HCT116 (cell line): Measurements from ENCODE around the gene OR5B17. TPM values are rescaled to one million over a fixed set of nuclear protein-coding genes. Genes with fewer than 3 reads are reported as not detected.

Source experiments
- ATAC-seq: fragments of 200-7000 bp; cut with Tn5 transposase; 2 replicates; pipeline ENCODE4 v1.9.1; 2020; ENCODE audit warnings: mild to moderate bottlenecking, moderate library complexity
- BruUV-seq: library from RNA; stranded (reverse); fragments of 400-500 nt; replicated peaks from 2 replicates; lab custom pipeline; 2021; lab: Mats Ljungman, UMichigan
- CTCF ChIA-PET: fragments of 300-600 bp; sonication (Branson Sonifier 250); formaldehyde crosslinking; loops from one replicate; lab custom pipeline; 2021; ENCODE audit warnings: antibody characterized with exemption; lab: Charles Lee
- POLR2A ChIA-PET: fragments of 300-600, 350-600 bp; sonication (Branson Sonifier 250); formaldehyde crosslinking; loops from one replicate; lab custom pipeline; 2021; ENCODE audit warnings: antibody characterized with exemption; lab: Charles Lee
- RAD21 ChIA-PET, 2 experiments: fragments of 300-600 bp; sonication (Branson Sonifier 250); formaldehyde crosslinking; loops; one replicate each; lab custom pipeline; 2023; ENCODE audit warnings: low total read pairs in 2 of 2; ENCODE audit not compliant: uncharacterized antibody in 2 of 2, unreplicated experiment in 2 of 2, low non-redundant PET in 1 of 2; lab: Charles Lee
- DNase-seq: peaks from one replicate; pipeline ENCODE4 v3.0.0-alpha.2; 2010; ENCODE audit warnings: low read depth, low spot score
- H2AFZ ChIP-seq: fragments of 200-600 bp; shearing (Covaris generic), sonication (generic); 2 replicates; pipeline ENCODE4 v1.6.1; 2017; ENCODE audit warnings: low read depth, mixed run types, mixed read lengths, antibody characterized with exemption, low read length; ENCODE audit not compliant: poor library complexity, severe bottlenecking
- H3K27ac ChIP-seq: 2 replicates; pipeline ENCODE4 v1.5.1; 2012; ENCODE audit warnings: low read depth, low read length
- H3K27me3 ChIP-seq: fragments of 200-600 bp; sonication (generic); 2 replicates; pipeline ENCODE4 v1.6.1; 2016; ENCODE audit warnings: mixed run types, low read length, mixed read lengths; ENCODE audit not compliant: insufficient read depth
- H3K36me3 ChIP-seq, 2 experiments: fragments of 200-500 bp in 1 of 2; fragments of 200-600 bp in 1 of 2; sonication (Bioruptor generic) in 1 of 2; sonication (generic) in 1 of 2; 2 replicates each; pipeline versions ENCODE4 v1.5.1 to v1.6.1; 2014 to 2016; ENCODE audit warnings: low read length in 2 of 2, inconsistent platforms in 1 of 2, mixed read lengths in 1 of 2, mixed run types in 1 of 2; ENCODE audit not compliant: insufficient read depth in 2 of 2, control insufficient read depth in 1 of 2
- H3K4me1 ChIP-seq, 2 experiments: fragments of 200-600 bp in 1 of 2; sonication (generic) in 1 of 2; 2 replicates each; pipeline versions ENCODE4 v1.5.1 to v1.6.1; 2012 to 2017; ENCODE audit warnings: low read length in 2 of 2, inconsistent platforms in 1 of 2, mild to moderate bottlenecking in 1 of 2, mixed read lengths in 1 of 2, mixed run types in 1 of 2, moderate library complexity in 1 of 2; ENCODE audit not compliant: insufficient read depth in 2 of 2, control insufficient read depth in 1 of 2
- H3K4me2 ChIP-seq: fragments of 200-600 bp; sonication (generic); 2 replicates; pipeline ENCODE4 v1.6.1; 2017; ENCODE audit warnings: mixed run types, low read length, mixed read lengths
- H3K4me3 ChIP-seq, 2 experiments: fragments of 200-600 bp in 1 of 2; sonication (generic) in 1 of 2; replicated peaks in 1 of 2; 2 replicates each; pipeline ENCODE4 v1.5.1; 2011 to 2016; ENCODE audit warnings: low read length in 2 of 2, control low read depth in 1 of 2, low read depth in 1 of 2, mild to moderate bottlenecking in 1 of 2, mixed read lengths in 1 of 2, mixed run types in 1 of 2
- H3K79me2 ChIP-seq: fragments of 200-600 bp; sonication (generic); 2 replicates; pipeline ENCODE4 v1.6.1; 2017; ENCODE audit warnings: mild to moderate bottlenecking, mixed run types, low read length, moderate library complexity, mixed read lengths; ENCODE audit not compliant: insufficient read depth
- H3K9ac ChIP-seq: fragments of 200-600 bp; sonication (generic); 2 replicates; pipeline ENCODE4 v1.6.1; 2016; ENCODE audit warnings: low read length, mixed read lengths
- H3K9me2 ChIP-seq: fragments of 200-600 bp; sonication (generic), shearing (Covaris generic); 2 replicates; pipeline ENCODE4 v1.6.1; 2017; ENCODE audit warnings: mixed run types, mild to moderate bottlenecking, moderate library complexity; ENCODE audit not compliant: insufficient read depth
- H3K9me3 ChIP-seq, 2 experiments: fragments of 200-500 bp in 1 of 2; fragments of 200-600 bp in 1 of 2; sonication (Bioruptor generic) in 1 of 2; sonication (generic) in 1 of 2; 2 replicates each; pipeline ENCODE4 v1.6.1; 2014 to 2017; ENCODE audit warnings: low read length in 2 of 2, mixed read lengths in 2 of 2, inconsistent platforms in 1 of 2, low read depth in 1 of 2, mild to moderate bottlenecking in 1 of 2, mixed run types in 1 of 2, moderate library complexity in 1 of 2; ENCODE audit not compliant: control insufficient read depth in 1 of 2, insufficient read depth in 1 of 2
- H4K20me1 ChIP-seq: fragments of 200-600 bp; sonication (generic), shearing (Covaris generic); 2 replicates; pipeline ENCODE4 v1.6.1; 2017; ENCODE audit warnings: mixed run types, mild to moderate bottlenecking, moderate library complexity; ENCODE audit not compliant: insufficient read depth
- TCF7L2 ChIP-seq: IDR thresholded peaks from 2 replicates; pipeline ENCODE4 v1.7.0; 2011; ENCODE audit warnings: borderline replicate concordance, inconsistent platforms; ENCODE audit not compliant: insufficient read depth, insufficient read length; ENCODE audit errors: extremely low read depth
- intact Hi-C: fragments of 100-400 bp; cut with micrococcal nuclease; formaldehyde crosslinking; loops from 2 replicates; pipeline ENCODE4 v1.10.0; 2022
- total RNA-seq: library from RNA; stranded (reverse); gene quantifications from one replicate; pipeline ENCODE4 v1.2.1, GENCODE V29; 2021; ENCODE audit not compliant: unreplicated experiment

Gene OR5B17
- total RNA-seq, 1 experiment from 2014 or later: not detected

DNA sequence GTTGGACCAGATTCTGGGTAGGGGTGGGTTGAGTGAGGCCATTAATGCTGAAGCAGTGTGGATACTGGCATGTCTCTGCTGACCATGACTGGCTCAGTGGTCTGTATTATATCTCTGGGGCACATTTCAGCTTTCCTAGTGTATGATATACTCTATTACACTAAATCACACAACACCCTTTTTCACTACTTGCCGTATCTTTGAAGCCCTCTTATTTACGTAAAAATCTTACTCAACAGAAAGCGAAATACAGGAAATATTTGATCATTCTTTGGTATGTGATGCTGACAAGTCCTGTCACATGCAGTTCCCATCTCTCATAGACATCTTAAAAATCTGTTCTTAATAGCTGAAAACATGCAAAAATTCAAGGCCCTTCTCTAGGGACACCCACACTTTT, 40.3 kb downstream of the OR5B17 start:
- Histone ChIP-seq H3K79me2 (no peaks in the 10 kb centered on the region), H4K20me1 (no peaks in the 10 kb centered on the region), H3K27me3 (0 out of 2 replicates have a peak, but pooled peaks cover 7% of the 10 kb centered on the region), H3K4me3 (no peak overlapping the region), H3K27ac (no peak overlapping the region), H3K4me2 (no peak overlapping the region), H3K36me3 (no peaks in the 10 kb centered on the region), H3K4me1 (no peaks in the 10 kb centered on the region), H3K9me3 (no peaks in the 10 kb centered on the region), H3K9me2 (no peaks in the 10 kb centered on the region), H3K9ac (no peak overlapping the region), H2AFZ (no peak overlapping the region)
- no peak for DNase-seq
- ChIA-PET CTCF (no interaction called here), RAD21 (no interaction called here), POLR2A (no interaction called here)
- no TSS peak for BruUV-seq
- ATAC-seq: no peak
- intact Hi-C loops: no loop called here
- no peak for TF ChIP-seq TCF7L2

DNA sequence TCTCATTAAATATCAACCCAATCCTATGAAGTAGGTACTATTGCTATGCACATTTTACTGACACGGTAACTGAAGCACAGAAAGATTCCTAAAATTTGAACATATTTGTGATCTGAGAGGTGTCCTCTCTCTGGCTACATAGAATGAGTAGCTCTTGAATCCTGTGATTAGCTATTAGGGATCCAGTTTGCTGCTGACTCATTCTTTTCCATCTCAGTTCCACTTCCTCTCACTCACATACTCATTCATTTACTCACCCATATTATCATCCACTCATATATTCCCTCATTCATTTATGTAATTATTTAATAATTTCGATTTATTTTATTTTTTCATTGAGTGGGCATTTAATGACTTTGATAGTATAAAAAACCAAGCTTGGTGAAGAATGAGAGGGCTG, 42.7 kb downstream of the OR5B17 start:
- Histone ChIP-seq H3K4me2 (no peak overlapping the region), H3K9me2 (no peaks in the 10 kb centered on the region), H3K27me3 (0 out of 2 replicates have a peak, but pooled peaks cover 7% of the 10 kb centered on the region), H3K9me3 (no peaks in the 10 kb centered on the region), H3K9ac (no peak overlapping the region), H3K79me2 (no peaks in the 10 kb centered on the region), H2AFZ (no peak overlapping the region), H4K20me1 (no peaks in the 10 kb centered on the region), H3K4me1 (no peaks in the 10 kb centered on the region), H3K36me3 (no peaks in the 10 kb centered on the region), H3K27ac (no peak overlapping the region), H3K4me3 (no peak overlapping the region)
- ATAC-seq (no peak), DNase-seq (no peak)
- RAD21 ChIA-PET: no interaction called here
- CTCF ChIA-PET: no interaction called here
- POLR2A ChIA-PET: interaction anchor here (0.8 kb wide), 1 partner anchor 20 kb away, joined by 3 read pairs; no protein-coding TSS in a partner anchor
- BruUV-seq: no TSS peak
- intact Hi-C loops: no loop called here
- no peak for TF ChIP-seq TCF7L2

Other genes with a start within 250 kb of the OR5B17 start
- gene OR9I1, start 233.5 kb downstream of the OR5B17 start, total RNA-seq: not detected
- not detected for gene OR9Q2, start 170.0 kb downstream of the OR5B17 start, total RNA-seq
- not detected for gene OR1S2, start 154.9 kb downstream of the OR5B17 start, total RNA-seq
- not detected for gene OR1S1, start 146.3 kb downstream of the OR5B17 start, total RNA-seq
- gene OR10Q1, start 130.2 kb downstream of the OR5B17 start, total RNA-seq: not detected
- not detected for gene OR10W1, start 90.8 kb downstream of the OR5B17 start, total RNA-seq
- not detected for gene OR5B3, start 47.8 kb upstream of the OR5B17 start, total RNA-seq
- gene OR5B2, start 69.1 kb upstream of the OR5B17 start, total RNA-seq: not detected
- not detected for gene OR5B12, start 83.2 kb upstream of the OR5B17 start, total RNA-seq
- gene OR5B21, start 149.0 kb upstream of the OR5B17 start, total RNA-seq: not detected
- 3.6 TPM for gene LPXN, start 216.8 kb upstream of the OR5B17 start, total RNA-seq
- gene ZFP91, start 220.0 kb upstream of the OR5B17 start, total RNA-seq: 58.6 TPM